K562 (cell line): Measurements from ENCODE around the gene ARL16. TPM values are rescaled to one million over a fixed set of nuclear protein-coding genes. Genes with fewer than 3 reads are reported as not detected.

Experiments
- ATAC-seq: fragments of 200-7000 bp; cut with Tn5 transposase; 3 replicates; pipeline ENCODE4 v1.9.1; 2020; ENCODE audit warnings: moderate library complexity
- BruUV-seq: library from RNA; stranded (reverse); fragments of 400-500 nt; replicated peaks from 2 replicates; lab custom pipeline; 2021; lab: Mats Ljungman, UMichigan
- CTCF ChIA-PET: fragments of 300-600 bp; formaldehyde crosslinking; extraction: SDS; loops from one replicate; lab custom pipeline; 2021; ENCODE audit warnings: low intra/inter-chr PET ratio; lab: Yijun Ruan, JAX
- POLR2A ChIA-PET: fragments of 300-600, 350-650 bp; sonication (Branson Sonifier 250); formaldehyde crosslinking; extraction: SDS; loops from one replicate; lab custom pipeline; 2021; ENCODE audit warnings: antibody characterized with exemption, inconsistent platforms; lab: Yijun Ruan, JAX
- DNase-seq, 4 experiments: peaks; one replicate each; pipeline versions ENCODE4 v3.0.0 to v3.0.0-alpha.2; 2011 to 2018; ENCODE audit warnings: low spot score in 3 of 4, mixed read lengths in 3 of 4; ENCODE audit errors: extremely low read depth in 1 of 4
- FAIRE-seq: peaks from 2 replicates; lab custom pipeline; 2011; peaks lifted over from hg19 to GRCh38; lab: Jason Lieb, UNC
- H2AFZ ChIP-seq: 2 replicates; pipeline ENCODE4 v1.6.0; 2011; ENCODE audit warnings: low read depth, low read length, control low read depth, inconsistent platforms
- H3K27ac ChIP-seq: fragments of 200-600 bp; 3 replicates; pipeline ENCODE4 v1.8.0; 2011; ENCODE audit warnings: low read depth, mild to moderate bottlenecking, control low read depth, inconsistent platforms, low read length, moderate library complexity, mixed read lengths; ENCODE audit errors: extremely low read depth
- H3K27me3 ChIP-seq, 2 experiments: fragments of 300-600 bp in 1 of 2; 2 replicates in 1 of 2; 3 replicates in 1 of 2; pipeline versions ENCODE4 v1.6.0 to v1.8.0; 2011; ENCODE audit warnings: inconsistent platforms in 2 of 2, low read length in 2 of 2, mild to moderate bottlenecking in 1 of 2, mixed read lengths in 1 of 2, moderate library complexity in 1 of 2; ENCODE audit not compliant: control insufficient read depth in 2 of 2, insufficient read depth in 2 of 2
- H3K36me3 ChIP-seq: fragments of 300-600 bp; 3 replicates; pipeline ENCODE4 v1.8.0; 2011; ENCODE audit warnings: mild to moderate bottlenecking, low read length, inconsistent platforms; ENCODE audit not compliant: control insufficient read depth, insufficient read depth
- H3K4me1 ChIP-seq, 2 experiments: fragments of 200-600 bp in 1 of 2; replicated peaks in 1 of 2; 2 replicates in 1 of 2; 3 replicates in 1 of 2; pipeline versions ENCODE4 v1.5.1 to v1.8.0; 2011; ENCODE audit warnings: inconsistent platforms in 2 of 2, low read length in 2 of 2, mild to moderate bottlenecking in 1 of 2, mixed read lengths in 1 of 2, moderate library complexity in 1 of 2; ENCODE audit not compliant: control insufficient read depth in 2 of 2, insufficient read depth in 2 of 2
- H3K4me2 ChIP-seq: 2 replicates; pipeline ENCODE4 v1.6.1; 2011; ENCODE audit warnings: low read length, control low read depth, inconsistent platforms, mixed read lengths; ENCODE audit not compliant: insufficient read depth
- H3K4me3 ChIP-seq: fragments of 200-600 bp; sonication (generic), shearing (Covaris generic); 2 replicates; pipeline ENCODE4 v1.5.1; 2016; ENCODE audit warnings: control low read depth, inconsistent platforms
- H3K79me2 ChIP-seq: fragments of 200-600 bp; 3 replicates; pipeline ENCODE4 v1.8.0; 2011; ENCODE audit warnings: low read length, inconsistent platforms; ENCODE audit not compliant: control insufficient read depth, insufficient read depth
- H3K9ac ChIP-seq, 2 experiments: 2 replicates each; pipeline versions ENCODE4 v1.6.0 to v1.6.1; 2011; ENCODE audit warnings: low read depth in 2 of 2, low read length in 2 of 2, control low read depth in 1 of 2, inconsistent platforms in 1 of 2, mild to moderate bottlenecking in 1 of 2, mixed read lengths in 1 of 2; ENCODE audit not compliant: insufficient read depth in 1 of 2
- H3K9me1 ChIP-seq: one replicate; pipeline ENCODE4 v1.6.0; 2011; ENCODE audit warnings: inconsistent platforms, mild to moderate bottlenecking, low read length, moderate library complexity; ENCODE audit not compliant: control insufficient read depth, insufficient read depth
- H3K9me3 ChIP-seq: replicated peaks from 2 replicates; pipeline ENCODE4 v1.5.1; 2011; ENCODE audit warnings: low read depth, low read length, inconsistent platforms; ENCODE audit not compliant: control insufficient read depth, insufficient read depth
- H4K20me1 ChIP-seq: replicated peaks from 2 replicates; pipeline ENCODE4 v1.6.1; 2011; ENCODE audit warnings: low read length, inconsistent platforms, mixed read lengths; ENCODE audit not compliant: control insufficient read depth, insufficient read depth
- MEF2A ChIP-seq: IDR thresholded peaks from 2 replicates; pipeline ENCODE4 v1.6.1; 2011; ENCODE audit warnings: low read depth, mild to moderate bottlenecking, low read length, moderate library complexity; ENCODE audit not compliant: control insufficient read depth
- POLR2G ChIP-seq: fragments of 200-400 bp; formaldehyde crosslinking; IDR thresholded peaks from 2 replicates; pipeline ENCODE4 v1.6.1; 2017; ENCODE audit warnings: low read depth, mild to moderate bottlenecking, antibody characterized with exemption, low read length, moderate library complexity
- RBFOX2 ChIP-seq: fragments of 200-400 bp; formaldehyde crosslinking; IDR thresholded peaks from 2 replicates; pipeline ENCODE4 v1.6.1; 2017; ENCODE audit warnings: low read depth, mild to moderate bottlenecking, low read length, moderate library complexity
- SMAD4 ChIP-seq: fragments of 250-450 bp; sonication (Bioruptor Pico); conservative IDR thresholded peaks from 2 replicates; pipeline ENCODE4 v1.8.0; 2021; ENCODE audit warnings: inconsistent platforms, mild to moderate bottlenecking, moderate library complexity
- WGBS: fragments of 100-300 bp; shearing (Covaris generic); methylation state at CpG from one replicate; pipeline ENCODE4 v1.1.6; 2016; ENCODE audit warnings: low coverage, mixed read lengths; ENCODE audit not compliant: insufficient coverage; ENCODE audit errors: missing lambda C conversion rate; 5-methylcytosine and 5-hydroxymethylcytosine counted together
- in situ Hi-C: fragments of 300-500 bp; cut with MboI; formaldehyde crosslinking; loops from 4 replicates; pipeline ENCODE4 v1.15.0; 2018; ENCODE audit warnings: inconsistent platforms, mixed read lengths
- intact Hi-C: fragments of 100-400 bp; cut with micrococcal nuclease; formaldehyde crosslinking; loops from 2 replicates; pipeline ENCODE4 v1.14.2; 2022
- polyA plus RNA-seq, 8 experiments: library from polyadenylated mRNA; depleted of rRNA in 4 of 8; stranded (reverse) in 5 of 8; unstranded in 3 of 8; fragments of >200 nt; fragmentation: Nextera tagmentation in 2 of 8; fragmentation: Illumina TruSeq in 1 of 8; extraction: Ambion mirVana in 2 of 8; extraction: Trizol in 1 of 8; gene quantifications; 2 replicates each; pipeline versions ENCODE4 v1.2.1 to v1.2.3, GENCODE V29; 2011 to 2014; ENCODE audit warnings: inconsistent platforms in 1 of 8, missing spikeins in 1 of 8
- total RNA-seq, 7 experiments: library from RNA; depleted of rRNA in 6 of 7; stranded (reverse); fragments of >200 nt in 6 of 7; fragmentation: Illumina TruSeq in 2 of 7; extraction: Trizol in 2 of 7; gene quantifications; 2 replicates each; pipeline versions ENCODE4 v1.2.1 to v1.2.3, GENCODE V29; 2011 to 2021; ENCODE audit warnings: low replicate concordance in 1 of 7

The ARL16 gene
- total and polyA plus RNA-seq, 9 of the 15 experiments (the other 6 are each of a cell fraction or from before 2014, with no cell fraction given): 5.4 to 32.4 (median 22.6) TPM

- no peak overlapping the region for H3K4me2 ChIP-seq
- H3K27ac ChIP-seq: no peak overlapping the region
- peaks cover 4% of the 10 kb centered on the region; the same call in 2 of the 3 replicates for H3K79me2 ChIP-seq
- H3K27me3 ChIP-seq: no peaks in the 10 kb centered on the region
- CTCF ChIA-PET: no interaction called here
- POLR2A ChIA-PET: interaction anchor here (1.1 to 1.3 kb wide), 2 partner anchors 9 to 25 kb away, joined by 3 to 4 read pairs; no protein-coding TSS in a partner anchor
- H2AFZ ChIP-seq: no peak overlapping the region
- BruUV-seq: no TSS peak
- 86% methylated on average over 15 of the region's 17 CpGs for WGBS
- DNase-seq (no peak), ATAC-seq (no peak), FAIRE-seq (no peak)
- H3K4me1 ChIP-seq: peaks cover 0 to 32% of the 10 kb centered on the region in 2 experiments; a peak in 2 of 5 replicates
- no peaks in the 10 kb centered on the region for H4K20me1 ChIP-seq
- peaks cover 42% of the 10 kb centered on the region; the same call in 2 of the 3 replicates for H3K36me3 ChIP-seq
- no peaks in the 10 kb centered on the region for H3K9me3 ChIP-seq
- no peaks in the 10 kb centered on the region for H3K9me1 ChIP-seq
- TF ChIP-seq RBFOX2: 0 out of 2 replicates have a peak, but pooled peaks have one; percentile 20
- no peak for TF ChIP-seq MEF2A
- peak; percentile 52 for TF ChIP-seq POLR2G
- no peak for TF ChIP-seq SMAD4 (CRISPR knock-in tag)
- H3K4me3 ChIP-seq: no peak overlapping the region
- intact Hi-C loops: no loop called here
- in situ Hi-C loops: no loop called here
- peak overlapping the region in 1 of 2 experiments; percentile 52; a peak in 1 of 4 replicates for H3K9ac ChIP-seq
Measured at GRCh38 chr17:81676906-81677305, 6.7 kb downstream of the ARL16 start.
